Adrenal gland (tissue), 12 donors: ENCODE results near the gene CNOT6. TPM values are rescaled to one million over a fixed set of nuclear protein-coding genes. Genes with fewer than 3 reads are reported as not detected.

Experiments
- DNase-seq, 7 donors: peaks; one replicate each; pipeline ENCODE4 v3.0.0-alpha.2; 2019 to 2020
- H3K27ac ChIP-seq, 5 donors: fragments of 200-600 bp; sonication (generic) in 4 of 5; 1 replicate in 3 of 5; 2 replicates in 2 of 5; pipeline versions ENCODE4 v1.5.1 to v1.8.0; 2016 to 2020; ENCODE audit warnings: mild to moderate bottlenecking in 1 of 5
- H3K27me3 ChIP-seq: fragments of 200-600 bp; 2 replicates; pipeline ENCODE4 v1.8.0; 2021
- H3K36me3 ChIP-seq, 2 donors: fragments of 200-600 bp; replicated peaks in 1 of 2; 1 replicate in 1 of 2; 2 replicates in 1 of 2; pipeline versions ENCODE4 v1.5.1 to v1.8.0; 2018 to 2022
- H3K4me1 ChIP-seq, 2 donors: fragments of 200-600 bp; replicated peaks in 1 of 2; 1 replicate in 1 of 2; 2 replicates in 1 of 2; pipeline versions ENCODE4 v1.5.1 to v1.8.0; 2018 to 2021
- H3K4me3 ChIP-seq, 4 donors: fragments of 200-600 bp; sonication (generic) in 3 of 4; one replicate each; pipeline ENCODE4 v1.5.1; 2016 to 2018
- H3K9me3 ChIP-seq, 3 donors: fragments of 200-600 bp; sonication (generic) in 1 of 3; replicated peaks in 1 of 3; 1 replicate in 2 of 3; 2 replicates in 1 of 3; pipeline versions ENCODE4 v1.5.1 to v1.8.0; 2016 to 2021
- POLR2A ChIP-seq, 2 donors: fragments of 450-650 bp; IDR thresholded peaks; one replicate each; pipeline ENCODE4 v1.6.1; 2017; ENCODE audit warnings: antibody characterized with exemption in 2 of 2, mild to moderate bottlenecking in 2 of 2, moderate library complexity in 1 of 2
- WGBS, 4 donors: extraction: QIAGEN DNeasy Blood & Tissue Kit in 2 of 4; methylation state at CpG; one replicate each; pipeline versions ENCODE4 v1.1.5 to v1.1.7; 2013 to 2017; 5-methylcytosine and 5-hydroxymethylcytosine counted together
- intact Hi-C, 2 donors: fragments of 100-400 bp; cut with DNase I; formaldehyde crosslinking; loops; one replicate each; pipeline versions ENCODE4 v1.14.1 to v1.15.0; 2022 to 2023
- polyA plus RNA-seq, 3 donors: library from polyadenylated mRNA; stranded (reverse); fragments of 200-250 nt in 2 of 3; fragments of 350-450 nt in 1 of 3; fragmentation: Illumina TruSeq in 1 of 3; extraction: RNeasy Lipid Tissue Mini Kit (QIAGEN cat#74804) in 1 of 3; gene quantifications; one replicate each; pipeline ENCODE4 v1.2.3, GENCODE V29; 2013 to 2014
- small RNA-seq, 2 donors: library from RNA; depleted of rRNA; stranded (forward); fragments of <200 nt; gene quantifications; one replicate each; pipeline ENCODE3, GENCODE V24; 2016
- total RNA-seq, 9 donors: library from RNA; depleted of rRNA in 4 of 9; stranded (reverse); fragments of >200 nt in 4 of 9; fragments of 120-200 nt in 1 of 9; fragmentation: NEBNext Ultra II Directional in 1 of 9; extraction: Animal tissue kit (Norgen Biotek cat#: 25700) in 1 of 9; gene quantifications; one replicate each; pipeline versions ENCODE4 v1.1.0 to v1.2.4, GENCODE V29; 2013 to 2023
- TF ChIP-seq, protein P1 (sequence below), 6 experiments: fragments of 450-650 bp in 4 of 6; fragments of 200-600 bp in 2 of 6; sonication (generic) in 1 of 6; IDR thresholded peaks; 1 replicate in 5 of 6; 2 replicates in 1 of 6; pipeline versions ENCODE4 v1.5.1 to v1.8.0; 2016 to 2021; ENCODE audit warnings: antibody characterized with exemption in 6 of 6, mild to moderate bottlenecking in 2 of 6, moderate library complexity in 1 of 6
- donor health status: healthy with polysubstance abuse.
- donor health status: Bipolar disorder and iron deficiency.
- donor health status: DM: yes; HTN: yes; CAD: no.
- donor health status: DM: no; HTN: no; CAD: no.
- donor health status: DM: no; HTN: no; CAD: no.
- donor health status: DM: yes; HTN: yes; CAD: no.

Gene CNOT6
- total and polyA plus RNA-seq, 12 donors = 4.4 to 19.9 (median 11.5) TPM

DNA sequence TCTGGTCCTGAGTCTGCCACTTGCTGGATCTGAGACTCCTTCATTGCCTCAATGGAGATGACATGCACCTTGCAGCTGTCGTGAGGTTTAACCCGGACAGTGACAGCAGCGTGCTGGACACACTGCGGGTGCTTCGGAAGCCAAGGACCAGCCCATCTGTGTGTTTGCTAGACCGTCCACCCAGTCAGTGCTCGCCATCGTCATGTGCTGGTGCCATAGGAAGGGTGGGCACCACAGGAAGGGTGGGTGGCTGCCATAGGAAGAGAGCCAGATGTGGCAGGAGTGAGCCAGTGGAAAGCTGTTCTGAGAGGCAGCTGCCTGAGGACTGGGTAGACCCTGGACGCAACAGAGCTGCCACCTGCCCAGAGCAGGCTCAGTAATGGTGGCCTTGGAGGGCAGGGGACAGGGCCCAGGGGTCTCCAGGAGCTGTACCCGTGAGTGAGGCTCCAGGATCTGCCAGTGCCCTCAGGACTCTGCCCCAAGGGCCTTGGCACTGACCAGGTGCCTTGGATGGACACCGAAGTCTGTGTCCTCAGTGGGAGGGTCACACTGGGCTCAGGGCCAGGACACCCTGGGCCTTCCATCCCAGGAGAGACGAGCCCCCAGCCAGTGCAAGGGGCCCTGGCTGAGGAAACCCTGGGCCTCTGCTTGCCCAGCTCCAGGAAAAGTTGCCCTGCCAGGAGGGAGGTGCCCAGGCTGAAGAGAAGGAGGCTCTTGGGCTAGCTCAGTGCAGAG, 133.4 kb downstream of the CNOT6 start:
- intact Hi-C loops = no loop called here
- TF ChIP-seq, protein P1, sequence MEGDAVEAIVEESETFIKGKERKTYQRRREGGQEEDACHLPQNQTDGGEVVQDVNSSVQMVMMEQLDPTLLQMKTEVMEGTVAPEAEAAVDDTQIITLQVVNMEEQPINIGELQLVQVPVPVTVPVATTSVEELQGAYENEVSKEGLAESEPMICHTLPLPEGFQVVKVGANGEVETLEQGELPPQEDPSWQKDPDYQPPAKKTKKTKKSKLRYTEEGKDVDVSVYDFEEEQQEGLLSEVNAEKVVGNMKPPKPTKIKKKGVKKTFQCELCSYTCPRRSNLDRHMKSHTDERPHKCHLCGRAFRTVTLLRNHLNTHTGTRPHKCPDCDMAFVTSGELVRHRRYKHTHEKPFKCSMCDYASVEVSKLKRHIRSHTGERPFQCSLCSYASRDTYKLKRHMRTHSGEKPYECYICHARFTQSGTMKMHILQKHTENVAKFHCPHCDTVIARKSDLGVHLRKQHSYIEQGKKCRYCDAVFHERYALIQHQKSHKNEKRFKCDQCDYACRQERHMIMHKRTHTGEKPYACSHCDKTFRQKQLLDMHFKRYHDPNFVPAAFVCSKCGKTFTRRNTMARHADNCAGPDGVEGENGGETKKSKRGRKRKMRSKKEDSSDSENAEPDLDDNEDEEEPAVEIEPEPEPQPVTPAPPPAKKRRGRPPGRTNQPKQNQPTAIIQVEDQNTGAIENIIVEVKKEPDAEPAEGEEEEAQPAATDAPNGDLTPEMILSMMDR (IDR thresholded peaks at IDR 0.05) = no peak
- no peak for TF ChIP-seq POLR2A (IDR thresholded peaks at IDR 0.05)

More for the DNA sequence above, 133.4 kb downstream of the CNOT6 start:
- WGBS, 4 donors = 68 to 89% (median 82%) methylated on average over 8 to 12 of the region's 12 CpGs
- Histone ChIP-seq H3K4me3 (no peak overlapping the region), H3K27me3 (no peaks in the 10 kb centered on the region), H3K36me3 (no peaks in the 10 kb centered on the region), H3K9me3 (no peaks in the 10 kb centered on the region), H3K27ac (no peak overlapping the region), H3K4me1 (no peaks in the 10 kb centered on the region)
- DNase-seq = no peak

Small RNA genes lying within 50 kb of the gene (small RNA-seq; reads per million reads assigned to genes)
- gene RNU6-525P = 0 reads per million in 2 donors

Other genes with a start within 250 kb of the CNOT6 start
- gene MAPK9, start 202.3 kb upstream of the CNOT6 start, total RNA-seq = 10 to 100 TPM; 19.4 to 54.0 (median 36.5) TPM
- gene MAPK9, start 202.3 kb upstream of the CNOT6 start, polyA plus RNA-seq = 10 to 100 TPM; 11.9 to 66.6 (median 13.7) TPM
- 10 to 100 TPM in 4 of 9 donors, 1 to 10 TPM in 5; 1.9 to 20.1 (median 9.6) TPM for gene GFPT2, start 141.0 kb upstream of the CNOT6 start, total RNA-seq
- 10 to 100 TPM in 1 of 3 donors, 1 to 10 TPM in 2; 4.6 to 18.3 (median 6.8) TPM for gene GFPT2, start 141.0 kb upstream of the CNOT6 start, polyA plus RNA-seq
- 1 to 10 TPM in 6 of 9 donors, not detected in 3; 1.2 to 2.0 (median 1.4) TPM for gene SCGB3A1, start 97.1 kb downstream of the CNOT6 start, total RNA-seq
- gene SCGB3A1, start 97.1 kb downstream of the CNOT6 start, polyA plus RNA-seq = 10 to 100 TPM in 1 of 3 donors, 1 to 10 TPM in 1, not detected in 1; 1.8 to 10.4 TPM
- gene FLT4, start 155.2 kb downstream of the CNOT6 start, total RNA-seq = 10 to 100 TPM in 8 of 9 donors, 1 to 10 TPM in 1; 9.7 to 50.1 (median 25.1) TPM
- 10 to 100 TPM in 2 of 3 donors, 1 to 10 TPM in 1; 3.3 to 80.1 (median 26.0) TPM for gene FLT4, start 155.2 kb downstream of the CNOT6 start, polyA plus RNA-seq
- not detected for gene OR2Y1, start 245.7 kb downstream of the CNOT6 start, total RNA-seq
- gene OR2Y1, start 245.7 kb downstream of the CNOT6 start, polyA plus RNA-seq = not detected